Loucy (cell line): Measurements from ENCODE around the gene E2F1.

Experiments
- CTCF ChIP-seq: fragments of 200-600 bp; sonication (generic); conservative IDR thresholded peaks from 2 replicates; pipeline ENCODE4 v1.5.1; 2014; ENCODE audit warnings: mild to moderate bottlenecking, antibody characterized with exemption, low read length
- EZH2phosphoT487 ChIP-seq: fragments of 200-600 bp; IDR thresholded peaks from 2 replicates; pipeline ENCODE4 v1.6.1; 2018; ENCODE audit warnings: antibody characterized with exemption, mild to moderate bottlenecking, moderate library complexity, borderline replicate concordance

- TF ChIP-seq CTCF (no peak), EZH2phosphoT487 (no peak)
Observed at GRCh38 chr20:33656783-33657703, 29.1 kb downstream of the E2F1 start.
